Activated CD4-positive, alpha-beta T cell treated with anti-CD3 and anti-CD28 coated beads, Interleukin-2, amount 50 U/mL, for 48 hours (primary cell): Measurements from ENCODE around the gene FYCO1.
A peak's percentile ranks its signal among the peaks of the same experiment; 100 is the strongest.

Source experiments
- DNase-seq, 2 experiments: peaks; one replicate each; pipeline ENCODE4 v3.0.0-alpha.2; 2020

The FYCO1 gene

DNA sequence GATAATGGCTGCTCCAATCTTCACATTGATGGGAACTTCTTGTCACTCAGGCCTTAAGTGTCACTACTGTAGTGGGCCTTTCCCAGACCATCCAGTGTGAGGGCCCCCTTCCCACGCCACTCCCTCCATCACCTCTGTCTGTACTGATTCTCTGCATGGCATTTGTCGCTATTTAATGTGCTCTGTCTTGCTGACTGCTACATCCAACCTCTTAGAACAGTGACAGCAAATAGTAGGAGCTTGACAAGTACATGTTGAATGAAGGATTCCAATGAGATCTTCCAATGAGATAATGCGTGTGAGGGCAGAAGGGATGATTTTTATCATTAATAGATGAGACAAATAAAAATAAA, 114.9 kb downstream of the FYCO1 start:
- DNase-seq, result no peak

DNA sequence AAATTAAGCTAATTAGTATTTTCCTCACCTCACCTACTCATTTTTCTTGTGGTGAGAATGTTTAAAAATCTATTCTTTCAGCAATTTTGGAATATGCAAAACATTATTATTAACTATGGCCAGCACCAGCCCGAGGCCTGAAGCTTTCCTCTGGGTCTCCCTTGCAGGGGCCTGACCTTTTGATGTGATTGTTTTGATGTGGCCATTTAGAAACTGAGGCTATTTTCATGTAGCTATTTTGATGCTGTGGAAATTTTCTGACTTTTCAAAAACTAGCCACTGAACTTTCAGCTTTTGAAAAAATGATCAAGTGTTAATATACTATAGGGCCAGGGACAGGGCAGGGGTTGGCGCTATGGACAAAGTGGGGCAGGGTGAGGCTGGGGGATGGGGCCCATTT, 117.5 kb downstream of the FYCO1 start:
- no peak for DNase-seq

DNA sequence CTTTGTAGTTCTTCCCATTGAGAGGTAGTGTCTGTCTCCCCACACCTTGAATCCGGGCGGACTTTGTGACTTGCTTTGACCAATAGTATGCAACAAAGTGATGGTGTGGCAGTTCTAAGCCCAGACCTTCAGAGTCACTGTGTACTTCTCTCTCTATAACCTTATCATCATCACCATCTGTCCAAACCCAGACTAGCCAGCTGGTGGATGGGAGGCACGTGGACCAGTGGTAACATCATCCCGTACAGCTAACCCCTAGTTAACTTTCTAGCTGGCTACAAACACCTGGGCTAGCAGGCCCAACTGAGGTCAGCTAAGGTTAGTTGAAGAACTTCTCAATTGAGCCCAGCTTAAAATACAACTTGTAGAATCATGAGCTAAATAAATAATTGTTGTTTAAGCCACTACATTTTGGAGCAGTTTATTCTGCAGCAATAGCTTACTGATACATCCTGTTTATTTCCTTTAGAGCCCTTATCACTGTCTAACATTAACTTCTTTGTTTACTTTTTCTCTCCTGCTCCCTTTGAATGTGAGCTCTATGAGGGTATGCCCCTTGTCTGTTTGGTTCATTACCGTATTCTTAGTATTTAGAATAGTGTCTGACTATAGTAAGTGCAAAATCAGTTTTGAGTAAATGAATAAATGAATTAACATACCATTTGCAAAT, 120.8 kb downstream of the FYCO1 start:
- no peak for DNase-seq

GRCh38 chr3:45873638-45874037, 122.0 kb downstream of the FYCO1 start:
- no peak for DNase-seq

- no peak for DNase-seq
Observed at GRCh38 chr3:45873036-45873435, 122.6 kb downstream of the FYCO1 start.

DNA sequence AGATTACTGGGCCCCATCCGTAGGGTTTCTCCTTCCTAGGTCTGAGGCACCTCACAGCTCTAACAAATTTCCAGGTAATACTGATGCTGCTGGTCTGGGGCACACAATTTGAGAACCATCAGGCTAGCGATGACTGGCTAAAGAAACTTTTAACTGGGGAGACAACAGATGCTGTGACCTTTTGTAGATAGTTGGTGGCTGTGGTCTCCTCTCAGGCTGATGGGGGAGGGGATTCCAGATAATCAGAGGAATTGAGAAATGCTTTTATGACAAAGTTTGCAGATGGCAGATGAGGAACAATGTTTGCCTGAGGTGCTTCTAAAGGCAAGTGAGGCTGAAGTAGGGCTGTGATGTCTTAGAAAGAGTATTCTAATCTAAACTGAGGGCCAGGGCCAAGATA, 123.1 kb downstream of the FYCO1 start:
- DNase-seq, result no peak

DNA sequence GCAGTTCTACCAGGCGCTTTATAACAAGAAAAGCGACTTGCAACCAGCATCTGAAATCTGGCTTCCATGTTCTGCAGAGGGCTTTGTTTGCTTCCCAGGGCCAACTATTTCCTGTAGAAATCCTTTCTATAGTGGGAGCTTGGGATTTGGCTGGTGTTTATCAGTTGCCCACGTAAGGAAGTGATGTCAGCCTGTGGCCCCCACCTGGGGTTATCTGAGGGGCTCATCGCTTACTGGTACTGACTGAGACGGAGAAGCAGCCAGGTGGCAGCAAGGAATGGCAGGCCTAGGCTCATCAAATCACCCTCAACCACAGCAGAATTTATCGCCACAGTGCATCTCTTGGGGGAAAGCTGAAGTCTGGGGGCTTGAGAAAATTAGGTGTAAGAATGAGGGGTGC, 123.8 kb downstream of the FYCO1 start:
- no peak for DNase-seq

- peak; percentile 25 to 43 for DNase-seq
Observed at GRCh38 chr3:45870099-45870498, 125.5 kb downstream of the FYCO1 start.

- DNase-seq, result no peak
Observed at GRCh38 chr3:45869638-45870037, 126.0 kb downstream of the FYCO1 start.

GRCh38 chr3:45868650-45869049, 127.0 kb downstream of the FYCO1 start:
- DNase-seq, result no peak

- no peak for DNase-seq
Observed at GRCh38 chr3:45868213-45868612, 127.4 kb downstream of the FYCO1 start.
